H1 (cell line): Measurements from ENCODE around the gene LDLRAD4. TPM values are rescaled to one million over a fixed set of nuclear protein-coding genes. Genes with fewer than 3 reads are reported as not detected.

Experiments
- CTCF ChIA-PET: fragments of 300-600 bp; sonication (Branson Sonifier 250); formaldehyde crosslinking; loops from one replicate; lab custom pipeline; 2021; ENCODE audit not compliant: partially characterized antibody; lab: Charles Lee
- POLR2A ChIA-PET: fragments of 300-600 bp; sonication (Branson Sonifier 250); formaldehyde crosslinking; loops from one replicate; lab custom pipeline; 2021; ENCODE audit warnings: inconsistent platforms; ENCODE audit not compliant: partially characterized antibody; lab: Charles Lee
- DNase-seq, 2 experiments: peaks; one replicate each; pipeline versions ENCODE4 v3.0.0 to v3.0.0-alpha.2; 2010 to 2022; ENCODE audit warnings: low spot score in 2 of 2, low read depth in 1 of 2, mixed read lengths in 1 of 2
- FAIRE-seq: peaks from 2 replicates; lab custom pipeline; 2011; peaks lifted over from hg19 to GRCh38; lab: Jason Lieb, UNC
- H2AFZ ChIP-seq: 2 replicates; pipeline ENCODE4 v1.8.1; 2012; ENCODE audit warnings: low read length, inconsistent platforms
- H2AK5ac ChIP-seq: 2 replicates; pipeline ENCODE4 v1.6.1; 2013; ENCODE audit warnings: low read depth, low read length
- H2BK120ac ChIP-seq: replicated peaks from 2 replicates; pipeline ENCODE3; 2013; ENCODE audit warnings: low read depth, low read length, inconsistent platforms
- H2BK12ac ChIP-seq: 2 replicates; pipeline ENCODE4 v1.6.1; 2013; ENCODE audit warnings: low read depth, low read length
- H2BK15ac ChIP-seq: 2 replicates; pipeline ENCODE4 v1.6.1; 2013; ENCODE audit warnings: low read length
- H2BK20ac ChIP-seq: 2 replicates; pipeline ENCODE4 v1.6.1; 2013; ENCODE audit warnings: low read length
- H2BK5ac ChIP-seq: 2 replicates; pipeline ENCODE4 v1.6.1; 2013; ENCODE audit warnings: low read depth, low read length
- H3K14ac ChIP-seq: 2 replicates; pipeline ENCODE4 v1.6.1; 2013; ENCODE audit warnings: inconsistent platforms; ENCODE audit not compliant: insufficient read length
- H3K18ac ChIP-seq: 2 replicates; pipeline ENCODE4 v1.6.1; 2013; ENCODE audit warnings: low read length; ENCODE audit errors: extremely low read depth
- H3K23ac ChIP-seq: 2 replicates; pipeline ENCODE4 v1.6.1; 2013; ENCODE audit warnings: inconsistent platforms; ENCODE audit not compliant: insufficient read length
- H3K23me2 ChIP-seq: 2 replicates; pipeline ENCODE4 v1.6.1; 2013; ENCODE audit warnings: low read depth, low read length
- H3K27ac ChIP-seq: 2 replicates; pipeline ENCODE4 v1.6.1; 2011; ENCODE audit warnings: low read depth, low read length, inconsistent platforms
- H3K27me3 ChIP-seq, 4 experiments: replicated peaks in 1 of 4; 1 replicate in 1 of 4; 2 replicates in 3 of 4; pipeline versions ENCODE4 v1.6.1 to v1.8.1; 2011 to 2013; ENCODE audit warnings: low read length in 3 of 4, mild to moderate bottlenecking in 3 of 4, inconsistent platforms in 2 of 4, mixed read lengths in 2 of 4, moderate library complexity in 1 of 4; ENCODE audit not compliant: control insufficient read depth in 3 of 4, insufficient read depth in 3 of 4; ENCODE audit errors: extremely low read depth in 1 of 4
- H3K36me3 ChIP-seq, 4 experiments: 2 replicates each; pipeline versions ENCODE4 v1.6.1 to v1.8.1; 2011 to 2013; ENCODE audit warnings: mild to moderate bottlenecking in 4 of 4, low read length in 3 of 4, moderate library complexity in 2 of 4, control low read depth in 1 of 4, inconsistent platforms in 1 of 4; ENCODE audit not compliant: insufficient read depth in 4 of 4, control insufficient read depth in 2 of 4
- H3K4ac ChIP-seq: replicated peaks from 2 replicates; pipeline ENCODE3; 2013; ENCODE audit warnings: low read length, low read depth, mixed read lengths, inconsistent platforms; ENCODE audit not compliant: insufficient read length
- H3K4me1 ChIP-seq, 4 experiments: replicated peaks in 1 of 4; 1 replicate in 1 of 4; 2 replicates in 3 of 4; pipeline versions ENCODE4 v1.6.1 to v1.8.1; 2011 to 2013; ENCODE audit warnings: low read length in 3 of 4, inconsistent platforms in 2 of 4, mixed read lengths in 1 of 4; ENCODE audit not compliant: insufficient read depth in 4 of 4, control insufficient read depth in 3 of 4
- H3K4me2 ChIP-seq, 2 experiments: 2 replicates each; pipeline versions ENCODE4 v1.6.1 to v1.8.1; 2011 to 2013; ENCODE audit warnings: low read depth in 2 of 2, low read length in 2 of 2, control low read depth in 1 of 2, inconsistent platforms in 1 of 2, mild to moderate bottlenecking in 1 of 2; ENCODE audit not compliant: insufficient read depth in 1 of 2
- H3K4me3 ChIP-seq, 4 experiments: fragments of 200-600, 300-600 bp in 1 of 4; sonication (generic), shearing (Covaris generic), sonication (Bioruptor Twin) in 1 of 4; 2 replicates each; pipeline versions ENCODE4 v1.5.1 to v1.8.1; 2011 to 2016; ENCODE audit warnings: low read length in 4 of 4, low read depth in 3 of 4, control low read depth in 2 of 4, inconsistent platforms in 2 of 4, mild to moderate bottlenecking in 2 of 4, mixed read lengths in 1 of 4, moderate library complexity in 1 of 4; ENCODE audit not compliant: insufficient read depth in 2 of 4; ENCODE audit errors: extremely low read depth in 1 of 4
- H3K56ac ChIP-seq: replicated peaks from 2 replicates; pipeline ENCODE3; 2013; ENCODE audit warnings: low read depth, mild to moderate bottlenecking, mixed read lengths, low read length, inconsistent platforms; ENCODE audit not compliant: insufficient read length
- H3K79me1 ChIP-seq: 2 replicates; pipeline ENCODE4 v1.6.1; 2013; ENCODE audit warnings: low read depth, low read length, control low read depth
- H3K79me2 ChIP-seq, 2 experiments: 2 replicates each; pipeline versions ENCODE4 v1.6.1 to v1.8.1; 2012 to 2013; ENCODE audit warnings: low read length in 2 of 2, mild to moderate bottlenecking in 2 of 2, inconsistent platforms in 1 of 2; ENCODE audit not compliant: insufficient read depth in 2 of 2, control insufficient read depth in 1 of 2
- H3K9ac ChIP-seq, 4 experiments: replicated peaks in 1 of 4; 1 replicate in 1 of 4; 2 replicates in 3 of 4; pipeline versions ENCODE4 v1.6.1 to v1.8.1; 2011 to 2013; ENCODE audit warnings: low read depth in 3 of 4, low read length in 3 of 4, control low read depth in 2 of 4, mild to moderate bottlenecking in 2 of 4, moderate library complexity in 2 of 4, inconsistent platforms in 1 of 4; ENCODE audit errors: extremely low read depth in 1 of 4
- H3K9me3 ChIP-seq, 2 experiments: 2 replicates each; pipeline versions ENCODE4 v1.6.1 to v1.8.1; 2012 to 2013; ENCODE audit warnings: mild to moderate bottlenecking in 2 of 2, moderate library complexity in 2 of 2, control low read depth in 1 of 2, inconsistent platforms in 1 of 2, low read depth in 1 of 2, low read length in 1 of 2, mixed read lengths in 1 of 2; ENCODE audit not compliant: insufficient read depth in 2 of 2
- H4K20me1 ChIP-seq, 2 experiments: replicated peaks in 1 of 2; 2 replicates each; pipeline versions ENCODE3 to v1.8.1; 2011 to 2013; ENCODE audit warnings: inconsistent platforms in 2 of 2, low read length in 2 of 2, mild to moderate bottlenecking in 1 of 2; ENCODE audit not compliant: insufficient read depth in 2 of 2, control insufficient read depth in 1 of 2
- H4K5ac ChIP-seq: 2 replicates; pipeline ENCODE4 v1.6.1; 2013; ENCODE audit warnings: low read length, low read depth, mixed read lengths, inconsistent platforms; ENCODE audit not compliant: insufficient read length
- H4K8ac ChIP-seq: 2 replicates; pipeline ENCODE4 v1.8.0; 2013; ENCODE audit warnings: mild to moderate bottlenecking, moderate library complexity, low read length, inconsistent platforms; ENCODE audit not compliant: insufficient read depth; ENCODE audit errors: extremely low read depth
- H4K91ac ChIP-seq: replicated peaks from 2 replicates; pipeline ENCODE3; 2013; ENCODE audit warnings: low read length, mixed read lengths, inconsistent platforms; ENCODE audit not compliant: insufficient read length
- BACH1 ChIP-seq: IDR thresholded peaks from 2 replicates; pipeline ENCODE4 v1.6.1; 2012; ENCODE audit warnings: low read length, improper control_type of control experiment
- PHF8 ChIP-seq: fragments of 200-600 bp; sonication (generic); conservative IDR thresholded peaks from 2 replicates; pipeline ENCODE4 v1.7.1; 2012; ENCODE audit warnings: low read depth, mild to moderate bottlenecking, inconsistent platforms, low read length, moderate library complexity
- polyA plus RNA-seq, 7 experiments: library from polyadenylated mRNA; depleted of rRNA in 3 of 7; stranded (reverse) in 5 of 7; unstranded in 2 of 7; fragments of >200 nt in 5 of 7; fragments of 200-250 nt in 2 of 7; gene quantifications; 1 replicate in 5 of 7; 2 replicates in 1 of 7; 4 replicates in 1 of 7; pipeline versions ENCODE4 v1.2.1 to v1.2.3, GENCODE V29; 2011 to 2013; ENCODE audit warnings: missing spikeins in 2 of 7, mixed read lengths in 2 of 7
- total RNA-seq: library from RNA; stranded (reverse); fragmentation: NEBNext Ultra II Directional; extraction: Animal tissue kit (Norgen Biotek cat#: 25700); gene quantifications from 2 replicates; pipeline ENCODE4 v1.2.1, GENCODE V29; 2021

LDLRAD4 gene
- total and polyA plus RNA-seq, 2 of the 8 experiments (the other 6 are each of a cell fraction or from before 2014, with no cell fraction given): 0.77 to 1.4 TPM

- Histone ChIP-seq H2BK12ac (no peak overlapping the region), H3K79me1 (no peaks in the 10 kb centered on the region), H3K27me3 (no peaks in the 10 kb centered on the region), H3K18ac (no peak overlapping the region), H3K4me2 (no peak overlapping the region), H3K79me2 (no peaks in the 10 kb centered on the region), H2BK15ac (no peak overlapping the region), H3K9ac (no peak overlapping the region), H3K23me2 (no peaks in the 10 kb centered on the region), H3K14ac (no peak overlapping the region), H2BK5ac (no peak overlapping the region), H3K56ac (no peak overlapping the region), H2AFZ (no peak overlapping the region), H4K91ac (no peak overlapping the region), H3K4me1 (no peaks in the 10 kb centered on the region), H2BK120ac (no peak overlapping the region), H2AK5ac (no peak overlapping the region), H3K9me3 (peaks cover 12 to 23% of the 10 kb centered on the region in 2 experiments; a peak in 3 of 4 replicates), H3K36me3 (no peaks in the 10 kb centered on the region), H3K4ac (no peak overlapping the region), H4K5ac (no peak overlapping the region), H3K4me3 (no peak overlapping the region), H4K8ac (no peak overlapping the region), H3K23ac (no peak overlapping the region), H3K27ac (no peak overlapping the region), H4K20me1 (no peaks in the 10 kb centered on the region), H2BK20ac (no peak overlapping the region)
- FAIRE-seq: no peak
- no peak for DNase-seq
- ChIA-PET CTCF (no interaction called here), POLR2A (no interaction called here)
- TF ChIP-seq BACH1: peak; percentile 43; the same call in 1 of the 2 replicates
- TF ChIP-seq PHF8: no peak
- TF ChIP-seq, all 59 proteins: peak for 1
Measured at GRCh38 chr18:13597068-13597467, 378.5 kb downstream of the LDLRAD4 start.
